ENCODE measurements around the gene FLVCR1.

Gene FLVCR1

GRCh38 chr1:212945056-212945455 lies 87.0 kb downstream of the FLVCR1 start:
- no peak for DNase-seq (ENCODE audit: low read depth in 2 of 2, low spot score in 1 of 2)

- no peak for DNase-seq (ENCODE audit: low read depth in 2 of 2, low spot score in 1 of 2)
These were observed 87.5 kb downstream of the FLVCR1 start for GRCh38 chr1:212945463-212946160.

GRCh38 chr1:212946872-212947271 lies 88.8 kb downstream of the FLVCR1 start:
- DNase-seq (ENCODE audit: low read depth in 2 of 2, low spot score in 1 of 2): no peak

All from stimulated activated CD8-positive, alpha-beta memory T cell treated with anti-CD3 and anti-CD28 coated beads, Interleukin-4, amount 100 ng/mL, for 1 hour (primary cell).